BLaER1 (cell line): ENCODE results near the gene LAMB4.

Experiments
- H3K27ac ChIP-seq: shearing (Covaris generic); formaldehyde crosslinking; 2 replicates; pipeline ENCODE4 v1.8.1; 2022
- H3K27me3 ChIP-seq: shearing (Covaris generic); formaldehyde crosslinking; 2 replicates; pipeline ENCODE4 v1.8.1; 2022
- H3K36me3 ChIP-seq: shearing (Covaris generic); formaldehyde crosslinking; 2 replicates; pipeline ENCODE4 v1.8.1; 2022
- H3K4me1 ChIP-seq: shearing (Covaris generic); formaldehyde crosslinking; 2 replicates; pipeline ENCODE4 v1.8.1; 2022
- H3K4me2 ChIP-seq: shearing (Covaris generic); formaldehyde crosslinking; 2 replicates; pipeline ENCODE4 v1.8.1; 2022
- H3K4me3 ChIP-seq: shearing (Covaris generic); formaldehyde crosslinking; 2 replicates; pipeline ENCODE4 v1.8.1; 2022
- H3K9ac ChIP-seq: shearing (Covaris generic); formaldehyde crosslinking; 2 replicates; pipeline ENCODE4 v1.8.1; 2022
- H3K9me3 ChIP-seq: shearing (Covaris generic); formaldehyde crosslinking; 2 replicates; pipeline ENCODE4 v1.8.1; 2022
- H4K20me1 ChIP-seq: shearing (Covaris generic); formaldehyde crosslinking; 2 replicates; pipeline ENCODE4 v1.8.1; 2022
- Cebpa-rat ChIP-seq: shearing (Covaris generic); IDR thresholded peaks from 2 replicates; pipeline ENCODE4 v1.8.1; 2022

The LAMB4 gene

DNA sequence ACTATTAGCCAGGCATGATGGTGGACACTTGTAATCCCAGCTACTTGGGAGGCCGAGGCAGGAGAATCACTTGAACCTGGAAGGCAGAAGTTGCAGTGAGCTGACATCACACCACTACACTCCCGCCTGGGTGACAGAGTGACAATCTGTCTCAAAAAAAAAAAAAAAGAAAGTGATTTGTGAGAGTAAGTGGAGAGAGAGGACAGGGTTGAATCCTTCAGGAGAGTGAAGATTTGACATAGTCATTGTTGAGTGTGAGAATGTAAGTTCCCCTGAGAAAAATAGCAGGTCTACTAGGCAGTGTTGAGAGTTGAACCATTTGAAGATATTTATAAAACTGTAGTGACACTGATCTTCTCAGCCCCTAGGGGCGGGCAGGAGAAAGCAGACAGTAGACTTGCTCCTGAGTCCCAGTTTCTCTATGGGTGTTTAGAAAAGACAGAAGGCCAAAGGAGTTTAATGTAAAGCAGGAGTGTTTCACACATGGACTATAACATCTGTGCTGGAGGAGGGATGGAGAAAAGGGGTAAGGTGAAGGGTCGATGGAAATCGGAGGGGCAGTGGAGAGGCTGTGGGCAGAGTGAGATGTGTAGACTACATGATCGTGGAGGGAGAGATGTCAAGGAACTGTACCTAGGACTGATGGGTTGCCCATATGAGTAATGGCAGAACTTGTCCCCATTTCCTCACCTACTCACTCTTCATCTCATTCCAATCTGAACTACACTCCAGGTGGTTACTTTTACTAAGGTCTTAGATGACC is 13.7 kb upstream of the LAMB4 start:
- Histone ChIP-seq H3K4me3 (no peak overlapping the region), H3K9ac (no peak overlapping the region), H3K27ac (no peak overlapping the region), H4K20me1 (no peaks in the 10 kb centered on the region), H3K27me3 (no peaks in the 10 kb centered on the region), H3K4me2 (no peak overlapping the region), H3K9me3 (no peaks in the 10 kb centered on the region), H3K36me3 (no peaks in the 10 kb centered on the region), H3K4me1 (peaks cover 5% of the 10 kb centered on the region; the same call in 1 of the 2 replicates)
- no peak for TF ChIP-seq Cebpa-rat

DNA sequence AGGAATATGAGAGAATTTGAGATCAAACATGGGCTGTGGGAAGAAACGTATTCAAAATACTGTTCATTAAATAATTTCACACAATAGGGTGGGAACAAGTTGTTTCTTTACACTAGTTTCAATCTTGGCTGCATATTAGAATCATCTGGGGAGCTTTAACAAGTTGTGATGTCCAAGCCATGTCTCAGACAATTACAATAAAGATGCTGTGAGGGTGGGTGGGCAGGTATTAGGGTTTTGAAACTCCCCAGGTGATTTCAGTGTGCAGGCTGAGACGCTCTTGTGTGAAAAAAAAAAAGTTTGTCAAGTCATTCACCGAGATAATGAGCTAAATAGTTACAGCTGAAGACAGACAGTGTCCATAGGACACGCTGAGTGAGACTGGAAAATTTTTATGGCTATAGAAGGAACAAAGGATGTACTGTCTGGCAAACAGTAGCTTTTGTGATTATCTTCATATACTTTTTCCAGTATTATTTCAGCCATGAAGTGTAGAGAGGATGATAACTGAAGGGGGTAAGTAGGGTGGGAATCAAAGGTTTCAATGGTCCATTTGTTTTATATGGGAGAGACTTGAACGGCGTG is 12.6 kb upstream of the LAMB4 start:
- TF ChIP-seq Cebpa-rat = no peak
- no peak overlapping the region for H3K27ac ChIP-seq
- H3K9ac ChIP-seq = no peak overlapping the region
- no peaks in the 10 kb centered on the region for H3K9me3 ChIP-seq
- peaks cover 5% of the 10 kb centered on the region; the same call in 1 of the 2 replicates for H3K4me1 ChIP-seq
- no peak overlapping the region for H3K4me2 ChIP-seq
- no peaks in the 10 kb centered on the region for H4K20me1 ChIP-seq
- H3K36me3 ChIP-seq = no peaks in the 10 kb centered on the region
- H3K27me3 ChIP-seq = no peaks in the 10 kb centered on the region
- H3K4me3 ChIP-seq = no peak overlapping the region

DNA sequence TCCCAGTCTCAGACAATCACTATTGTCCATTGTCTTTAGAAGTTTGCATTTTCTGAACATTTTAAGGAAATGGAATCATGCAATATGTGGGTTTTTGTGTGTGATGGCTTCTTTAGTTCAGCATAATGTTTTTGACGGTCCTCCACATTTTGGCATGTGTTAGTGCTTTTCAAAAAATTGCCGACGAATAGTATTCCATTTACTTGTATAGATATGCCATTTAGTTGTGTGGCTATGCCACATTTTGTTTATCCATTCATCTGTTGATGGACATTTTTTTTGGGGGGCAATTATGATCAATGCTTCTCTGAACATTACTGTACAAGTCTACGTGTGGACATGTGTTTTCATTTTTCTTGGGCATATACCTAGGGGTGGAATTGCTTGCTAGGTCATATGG is 12.0 kb upstream of the LAMB4 start:
- Histone ChIP-seq H3K4me1 (peaks cover 5% of the 10 kb centered on the region; the same call in 1 of the 2 replicates), H3K4me2 (no peak overlapping the region)
- no peak for TF ChIP-seq Cebpa-rat

DNA sequence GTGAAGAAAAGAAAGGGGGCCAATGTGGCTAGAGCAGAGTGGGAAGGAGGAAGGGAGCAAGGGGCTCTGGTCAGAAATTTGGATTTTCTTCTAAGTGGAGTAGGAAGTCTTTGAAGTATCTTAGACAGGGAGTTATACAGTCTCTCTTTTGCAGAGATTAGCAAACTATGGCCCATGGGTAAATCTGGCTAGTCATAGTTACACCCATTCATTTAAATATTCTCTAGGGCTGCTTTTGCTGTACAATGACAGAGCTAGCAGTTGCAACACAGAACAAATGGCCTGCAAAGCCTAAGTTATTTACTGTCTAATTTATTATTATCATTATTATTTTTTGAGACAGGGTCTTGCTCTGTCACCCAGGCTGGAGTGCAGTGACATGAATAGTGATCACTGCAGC is 10.5 kb upstream of the LAMB4 start:
- H3K27me3 ChIP-seq = no peaks in the 10 kb centered on the region
- no peak overlapping the region for H3K9ac ChIP-seq
- no peaks in the 10 kb centered on the region for H4K20me1 ChIP-seq
- H3K4me2 ChIP-seq = no peak overlapping the region
- H3K27ac ChIP-seq = no peak overlapping the region
- no peaks in the 10 kb centered on the region for H3K9me3 ChIP-seq
- no peak for TF ChIP-seq Cebpa-rat
- H3K4me1 ChIP-seq = peaks cover 9% of the 10 kb centered on the region
- H3K36me3 ChIP-seq = no peaks in the 10 kb centered on the region
- H3K4me3 ChIP-seq = no peak overlapping the region

More for the DNA sequence above, 12.0 kb upstream of the LAMB4 start:
- H3K9ac ChIP-seq = no peak overlapping the region
- no peaks in the 10 kb centered on the region for H3K27me3 ChIP-seq
- no peaks in the 10 kb centered on the region for H3K9me3 ChIP-seq
- H3K36me3 ChIP-seq = no peaks in the 10 kb centered on the region
- H3K4me3 ChIP-seq = no peak overlapping the region
- no peak overlapping the region for H3K27ac ChIP-seq
- no peaks in the 10 kb centered on the region for H4K20me1 ChIP-seq

DNA sequence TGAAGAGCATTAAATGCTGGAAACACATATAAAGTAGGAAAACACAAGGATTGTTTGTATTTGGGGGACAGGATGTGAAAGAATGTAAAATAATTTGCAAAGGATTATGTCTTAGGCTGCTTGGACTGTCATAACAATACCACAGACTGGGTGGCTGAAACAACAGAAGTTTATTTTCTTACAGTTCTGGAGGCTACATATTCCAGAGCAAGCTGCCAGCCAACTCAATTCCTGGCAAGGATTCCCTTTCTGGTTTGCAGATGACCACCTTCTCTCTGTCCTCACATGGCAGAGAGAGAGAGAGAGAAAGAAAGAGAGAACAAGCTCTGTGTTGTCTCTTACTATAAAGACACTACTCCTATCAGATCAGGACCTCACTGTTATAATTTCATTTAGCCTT is 8.8 kb upstream of the LAMB4 start:
- peaks cover 21% of the 10 kb centered on the region for H3K4me1 ChIP-seq
- H3K27ac ChIP-seq = no peak overlapping the region
- no peak overlapping the region for H3K9ac ChIP-seq
- no peak overlapping the region for H3K4me3 ChIP-seq
- no peaks in the 10 kb centered on the region for H3K36me3 ChIP-seq
- no peak for TF ChIP-seq Cebpa-rat
- H4K20me1 ChIP-seq = no peaks in the 10 kb centered on the region
- H3K9me3 ChIP-seq = no peaks in the 10 kb centered on the region
- H3K4me2 ChIP-seq = no peak overlapping the region
- no peaks in the 10 kb centered on the region for H3K27me3 ChIP-seq

DNA sequence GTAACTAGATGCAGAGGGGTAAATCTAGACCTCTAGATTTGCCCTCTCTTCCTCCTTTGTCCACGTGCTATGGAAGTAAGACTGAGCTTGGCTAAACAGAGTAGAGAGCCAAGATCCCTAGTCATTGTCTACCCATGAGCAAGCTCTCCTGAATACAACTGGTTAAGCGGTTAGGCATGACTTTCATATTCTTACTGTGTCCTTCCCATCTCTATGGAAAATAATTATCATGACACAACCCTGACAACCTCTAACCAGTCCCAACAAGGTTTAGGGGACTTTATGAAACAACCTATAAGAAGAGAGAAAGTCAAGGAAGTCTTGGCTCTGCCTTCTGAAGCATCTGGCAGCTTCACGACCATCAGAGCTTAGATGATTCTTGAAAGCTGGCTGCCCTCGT is 7.8 kb upstream of the LAMB4 start:
- no peaks in the 10 kb centered on the region for H3K9me3 ChIP-seq
- no peak for TF ChIP-seq Cebpa-rat

DNA sequence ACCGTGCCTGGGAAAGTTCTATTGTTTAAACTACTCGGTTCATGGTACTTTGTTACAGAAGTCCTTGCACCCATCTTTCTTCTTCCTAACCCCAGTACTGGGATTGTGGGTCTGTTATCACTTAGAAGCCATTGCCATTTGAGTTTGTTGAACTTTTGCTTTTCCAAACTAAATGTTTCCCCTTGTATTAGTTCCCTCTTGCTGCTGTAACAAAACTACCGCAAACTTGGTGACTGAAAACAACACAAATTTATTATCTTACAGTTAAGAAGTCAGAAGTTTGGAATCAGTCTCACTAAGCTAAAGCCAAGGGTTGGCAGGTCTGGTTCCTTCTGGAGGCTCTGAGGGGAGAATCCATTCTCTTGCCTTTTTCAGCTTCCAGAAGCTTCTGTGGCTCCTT is 6.9 kb upstream of the LAMB4 start:
- Histone ChIP-seq H3K4me3 (no peak overlapping the region), H3K36me3 (no peaks in the 10 kb centered on the region), H3K4me1 (peaks cover 21% of the 10 kb centered on the region), H3K9me3 (no peaks in the 10 kb centered on the region), H3K9ac (no peak overlapping the region), H3K4me2 (no peak overlapping the region), H4K20me1 (no peaks in the 10 kb centered on the region), H3K27ac (no peak overlapping the region), H3K27me3 (no peaks in the 10 kb centered on the region)
- TF ChIP-seq Cebpa-rat = no peak

More for the DNA sequence above, 7.8 kb upstream of the LAMB4 start:
- Histone ChIP-seq H3K4me2 (no peak overlapping the region), H3K4me3 (no peak overlapping the region), H3K4me1 (peaks cover 21% of the 10 kb centered on the region), H3K27me3 (no peaks in the 10 kb centered on the region), H3K36me3 (no peaks in the 10 kb centered on the region), H4K20me1 (no peaks in the 10 kb centered on the region), H3K9ac (no peak overlapping the region), H3K27ac (no peak overlapping the region)

DNA sequence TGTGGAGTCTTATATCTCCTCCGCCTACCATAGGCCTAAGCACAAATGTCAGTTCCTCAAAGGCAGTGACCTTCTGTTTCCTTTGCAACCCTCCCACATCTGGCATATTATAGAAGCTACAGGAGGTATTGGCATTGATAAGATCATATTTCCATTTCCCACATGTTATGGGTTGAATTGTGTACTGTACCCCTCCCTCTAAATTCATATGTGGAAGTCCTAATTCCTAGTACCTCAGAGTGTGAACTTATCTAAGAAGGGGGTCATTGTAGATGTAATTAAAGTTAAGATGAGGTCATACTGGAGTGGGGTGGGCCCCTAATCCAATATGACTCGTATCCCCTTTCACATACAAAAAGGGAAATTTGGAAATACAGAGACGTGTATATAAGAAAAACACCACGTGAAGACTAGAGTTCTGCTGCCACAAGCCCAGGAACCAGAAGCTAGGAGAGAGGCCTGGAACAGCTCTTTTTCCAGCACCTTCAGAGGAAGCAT is 6.1 kb upstream of the LAMB4 start:
- no peaks in the 10 kb centered on the region for H3K27me3 ChIP-seq
- H3K9me3 ChIP-seq = no peaks in the 10 kb centered on the region
- no peak overlapping the region for H3K4me3 ChIP-seq
- H3K4me1 ChIP-seq = peaks cover 21% of the 10 kb centered on the region
- H3K4me2 ChIP-seq = peak overlapping the region; percentile 73
- no peak for TF ChIP-seq Cebpa-rat
- H3K9ac ChIP-seq = no peak overlapping the region
- H3K36me3 ChIP-seq = no peaks in the 10 kb centered on the region
- H3K27ac ChIP-seq = no peak overlapping the region
- H4K20me1 ChIP-seq = no peaks in the 10 kb centered on the region

DNA sequence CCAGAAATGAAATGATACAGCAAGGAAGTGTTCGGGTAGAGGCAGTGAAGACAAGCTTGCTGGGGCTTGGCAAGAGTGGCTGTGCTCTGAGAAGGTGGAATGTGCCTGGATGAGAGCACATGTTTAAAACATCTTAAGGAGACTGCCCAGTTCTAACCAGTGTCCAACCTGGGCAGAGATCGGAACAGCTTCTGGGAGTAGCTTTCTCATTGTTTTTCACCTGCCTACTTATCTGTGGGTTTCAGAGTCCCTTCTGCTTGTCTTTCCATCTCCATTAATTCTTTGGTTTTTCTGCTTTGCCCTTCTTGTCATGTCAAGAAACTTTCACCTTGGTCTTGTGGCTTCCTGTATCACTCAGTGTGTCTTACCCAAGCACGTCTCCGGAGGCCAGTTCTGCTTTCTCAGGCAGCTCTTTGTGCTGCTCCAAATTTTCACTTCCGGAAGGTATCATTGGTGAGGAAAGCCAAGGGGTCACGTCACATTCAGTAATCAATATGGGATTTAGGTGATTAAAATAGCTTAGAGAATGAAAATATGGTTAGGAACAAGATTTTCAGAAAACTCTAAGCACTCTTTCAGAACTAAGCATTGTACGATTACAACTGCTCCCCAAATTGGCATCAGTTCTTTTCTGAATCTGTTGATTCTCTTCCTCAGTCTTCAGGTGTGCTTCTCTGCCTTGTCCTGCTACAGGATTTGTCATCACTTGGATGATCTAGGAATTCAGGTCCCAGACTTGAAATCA is 5.5 kb upstream of the LAMB4 start:
- Histone ChIP-seq H3K9ac (no peak overlapping the region), H3K4me2 (peak overlapping the region; percentile 73), H3K4me1 (peaks cover 21% of the 10 kb centered on the region), H3K9me3 (no peaks in the 10 kb centered on the region), H4K20me1 (no peaks in the 10 kb centered on the region), H3K4me3 (no peak overlapping the region), H3K27ac (no peak overlapping the region), H3K27me3 (no peaks in the 10 kb centered on the region), H3K36me3 (no peaks in the 10 kb centered on the region)
- no peak for TF ChIP-seq Cebpa-rat

DNA sequence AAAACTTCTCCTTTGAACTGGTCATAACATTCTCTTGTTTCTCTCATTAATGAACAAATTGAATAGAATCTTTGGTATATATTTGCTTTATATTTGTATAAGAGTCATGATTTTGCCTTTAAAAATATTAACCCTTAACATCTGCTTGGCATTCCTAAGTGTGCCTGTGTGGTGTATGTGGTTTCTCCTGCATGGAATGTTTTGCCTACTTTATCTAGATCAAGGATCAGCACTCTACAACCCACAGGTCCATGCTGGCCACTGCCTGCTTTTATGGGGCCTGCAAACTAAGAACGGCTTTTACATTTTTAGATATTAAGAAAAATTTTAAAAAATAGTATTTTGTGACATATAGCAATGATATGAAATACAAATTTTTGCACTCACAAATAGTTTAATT is 4.3 kb upstream of the LAMB4 start:
- Histone ChIP-seq H3K4me3 (no peak overlapping the region), H3K27me3 (no peaks in the 10 kb centered on the region), H3K36me3 (no peaks in the 10 kb centered on the region), H3K4me2 (peak overlapping the region; percentile 73; the same call in 1 of the 2 replicates), H3K27ac (no peak overlapping the region), H3K9me3 (no peaks in the 10 kb centered on the region), H3K9ac (no peak overlapping the region), H4K20me1 (no peaks in the 10 kb centered on the region), H3K4me1 (peaks cover 21% of the 10 kb centered on the region)
- TF ChIP-seq Cebpa-rat = no peak
